WTC11 (cell line): ENCODE measurements around the gene HAPLN3.

ENCODE experiments used
- CREB1 ChIP-seq: sonication (generic); formaldehyde crosslinking; IDR thresholded peaks from 2 replicates; pipeline ENCODE4 v1.8.0; 2023; ENCODE audit warnings: mild to moderate bottlenecking, missing genetic modification reagents
- ESRRA ChIP-seq: sonication (generic); formaldehyde crosslinking; IDR thresholded peaks from 2 replicates; pipeline ENCODE4 v1.8.1; 2022; ENCODE audit warnings: mild to moderate bottlenecking, missing genetic modification reagents, borderline replicate concordance
- IRF2 ChIP-seq: sonication (generic); formaldehyde crosslinking; IDR thresholded peaks from 2 replicates; pipeline ENCODE4 v1.8.0; 2022; ENCODE audit warnings: low read depth, missing genetic modification reagents, borderline replicate concordance
- TEAD1 ChIP-seq: sonication (generic); formaldehyde crosslinking; IDR thresholded peaks from 2 replicates; pipeline ENCODE4 v1.8.0; 2022; ENCODE audit warnings: mild to moderate bottlenecking, missing genetic modification reagents
- TEAD4 ChIP-seq: sonication (generic); formaldehyde crosslinking; IDR thresholded peaks from 2 replicates; pipeline ENCODE4 v1.8.0; 2022; ENCODE audit warnings: mild to moderate bottlenecking, missing genetic modification reagents
- USF2 ChIP-seq: sonication (generic); formaldehyde crosslinking; IDR thresholded peaks from 2 replicates; pipeline ENCODE4 v1.8.1; 2023; ENCODE audit warnings: mild to moderate bottlenecking, missing genetic modification reagents, moderate library complexity
- ZNF263 ChIP-seq: sonication (generic); formaldehyde crosslinking; IDR thresholded peaks from 2 replicates; pipeline ENCODE4 v1.8.1; 2022; ENCODE audit warnings: low read depth, mild to moderate bottlenecking, moderate library complexity, missing genetic modification reagents
- ZNF416 ChIP-seq: fragments of 250-450 bp; sonication (Bioruptor Pico); IDR thresholded peaks from 2 replicates; pipeline ENCODE4 v1.9.0; 2021; ENCODE audit warnings: mild to moderate bottlenecking, inconsistent platforms
- TF ChIP-seq, protein P1 (sequence below): sonication (generic); formaldehyde crosslinking; IDR thresholded peaks from 2 replicates; pipeline ENCODE4 v1.8.1; 2023; ENCODE audit warnings: mild to moderate bottlenecking, moderate library complexity, missing genetic modification reagents
- TF ChIP-seq, protein P2 (sequence below): fragments of 200-600 bp; IDR thresholded peaks from 2 replicates; pipeline ENCODE4 v1.8.0; 2022; ENCODE audit warnings: antibody characterized with exemption

DNA sequence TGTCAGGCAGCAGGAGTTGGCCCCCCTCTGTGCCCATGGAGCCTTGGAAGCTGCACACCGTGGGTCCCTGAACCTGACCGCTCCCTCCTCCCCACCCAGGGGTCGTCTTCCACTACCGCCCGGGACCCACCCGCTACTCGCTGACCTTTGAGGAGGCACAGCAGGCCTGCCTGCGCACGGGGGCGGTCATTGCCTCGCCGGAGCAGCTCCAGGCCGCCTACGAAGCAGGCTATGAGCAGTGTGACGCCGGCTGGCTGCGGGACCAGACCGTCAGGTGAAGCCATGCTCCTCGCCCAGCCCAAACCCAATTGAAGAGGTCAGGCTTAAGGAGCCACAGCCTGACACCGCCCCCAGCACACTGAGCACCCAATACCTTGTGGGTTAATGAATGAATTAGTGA, 48.2 kb downstream of the HAPLN3 start:
- TF ChIP-seq, protein P1, sequence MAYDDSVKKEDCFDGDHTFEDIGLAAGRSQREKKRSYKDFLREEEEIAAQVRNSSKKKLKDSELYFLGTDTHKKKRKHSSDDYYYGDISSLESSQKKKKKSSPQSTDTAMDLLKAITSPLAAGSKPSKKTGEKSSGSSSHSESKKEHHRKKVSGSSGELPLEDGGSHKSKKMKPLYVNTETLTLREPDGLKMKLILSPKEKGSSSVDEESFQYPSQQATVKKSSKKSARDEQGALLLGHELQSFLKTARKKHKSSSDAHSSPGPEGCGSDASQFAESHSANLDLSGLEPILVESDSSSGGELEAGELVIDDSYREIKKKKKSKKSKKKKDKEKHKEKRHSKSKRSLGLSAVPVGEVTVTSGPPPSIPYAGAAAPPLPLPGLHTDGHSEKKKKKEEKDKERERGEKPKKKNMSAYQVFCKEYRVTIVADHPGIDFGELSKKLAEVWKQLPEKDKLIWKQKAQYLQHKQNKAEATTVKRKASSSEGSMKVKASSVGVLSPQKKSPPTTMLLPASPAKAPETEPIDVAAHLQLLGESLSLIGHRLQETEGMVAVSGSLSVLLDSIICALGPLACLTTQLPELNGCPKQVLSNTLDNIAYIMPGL (CRISPR knock-in tag), result no peak
- TF ChIP-seq, protein P2, sequence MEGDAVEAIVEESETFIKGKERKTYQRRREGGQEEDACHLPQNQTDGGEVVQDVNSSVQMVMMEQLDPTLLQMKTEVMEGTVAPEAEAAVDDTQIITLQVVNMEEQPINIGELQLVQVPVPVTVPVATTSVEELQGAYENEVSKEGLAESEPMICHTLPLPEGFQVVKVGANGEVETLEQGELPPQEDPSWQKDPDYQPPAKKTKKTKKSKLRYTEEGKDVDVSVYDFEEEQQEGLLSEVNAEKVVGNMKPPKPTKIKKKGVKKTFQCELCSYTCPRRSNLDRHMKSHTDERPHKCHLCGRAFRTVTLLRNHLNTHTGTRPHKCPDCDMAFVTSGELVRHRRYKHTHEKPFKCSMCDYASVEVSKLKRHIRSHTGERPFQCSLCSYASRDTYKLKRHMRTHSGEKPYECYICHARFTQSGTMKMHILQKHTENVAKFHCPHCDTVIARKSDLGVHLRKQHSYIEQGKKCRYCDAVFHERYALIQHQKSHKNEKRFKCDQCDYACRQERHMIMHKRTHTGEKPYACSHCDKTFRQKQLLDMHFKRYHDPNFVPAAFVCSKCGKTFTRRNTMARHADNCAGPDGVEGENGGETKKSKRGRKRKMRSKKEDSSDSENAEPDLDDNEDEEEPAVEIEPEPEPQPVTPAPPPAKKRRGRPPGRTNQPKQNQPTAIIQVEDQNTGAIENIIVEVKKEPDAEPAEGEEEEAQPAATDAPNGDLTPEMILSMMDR, result no peak
- TF ChIP-seq USF2 (CRISPR knock-in tag) (no peak), ZNF416 (CRISPR knock-in tag) (no peak), ZNF263 (CRISPR knock-in tag) (no peak), TEAD1 (CRISPR knock-in tag) (no peak), TEAD4 (CRISPR knock-in tag) (no peak), CREB1 (CRISPR knock-in tag) (no peak), IRF2 (CRISPR knock-in tag) (no peak), ESRRA (CRISPR knock-in tag) (no peak)
